Measurements from ENCODE around the gene APOB. TPM values are rescaled to one million over a fixed set of nuclear protein-coding genes. Genes with fewer than 3 reads are reported as not detected.

Gene APOB
- total and polyA plus RNA-seq, 2 of the 8 experiments (the other 6 are each of a cell fraction or from before 2014, with no cell fraction given), result 0.15 to 0.61 TPM

GRCh38 chr2:20972792-20973565 lies 70.9 kb downstream of the APOB start (continued):
- no peak for TF ChIP-seq CTCF (IDR thresholded peaks at IDR 0.05; ENCODE audit: control extremely low read depth in 1 of 3, insufficient read depth in 1 of 3, low read depth in 1 of 3, low read length in 3 of 3)

All from H1 (cell line).